H1 (cell line): ENCODE results near the gene RBFA. TPM values are rescaled to one million over a fixed set of nuclear protein-coding genes. Genes with fewer than 3 reads are reported as not detected.

Experiments
- CTCF ChIA-PET: fragments of 300-600 bp; sonication (Branson Sonifier 250); formaldehyde crosslinking; loops from one replicate; lab custom pipeline; 2021; ENCODE audit not compliant: partially characterized antibody; lab: Charles Lee
- POLR2A ChIA-PET: fragments of 300-600 bp; sonication (Branson Sonifier 250); formaldehyde crosslinking; loops from one replicate; lab custom pipeline; 2021; ENCODE audit warnings: inconsistent platforms; ENCODE audit not compliant: partially characterized antibody; lab: Charles Lee
- DNase-seq, 2 experiments: peaks; one replicate each; pipeline versions ENCODE4 v3.0.0 to v3.0.0-alpha.2; 2010 to 2022; ENCODE audit warnings: low spot score in 2 of 2, low read depth in 1 of 2, mixed read lengths in 1 of 2
- FAIRE-seq: peaks from 2 replicates; lab custom pipeline; 2011; peaks lifted over from hg19 to GRCh38; lab: Jason Lieb, UNC
- H2AFZ ChIP-seq: 2 replicates; pipeline ENCODE4 v1.8.1; 2012; ENCODE audit warnings: low read length, inconsistent platforms
- H2AK5ac ChIP-seq: 2 replicates; pipeline ENCODE4 v1.6.1; 2013; ENCODE audit warnings: low read depth, low read length
- H2BK120ac ChIP-seq: replicated peaks from 2 replicates; pipeline ENCODE3; 2013; ENCODE audit warnings: low read depth, low read length, inconsistent platforms
- H2BK12ac ChIP-seq: 2 replicates; pipeline ENCODE4 v1.6.1; 2013; ENCODE audit warnings: low read depth, low read length
- H2BK15ac ChIP-seq: 2 replicates; pipeline ENCODE4 v1.6.1; 2013; ENCODE audit warnings: low read length
- H2BK20ac ChIP-seq: 2 replicates; pipeline ENCODE4 v1.6.1; 2013; ENCODE audit warnings: low read length
- H2BK5ac ChIP-seq: 2 replicates; pipeline ENCODE4 v1.6.1; 2013; ENCODE audit warnings: low read depth, low read length
- H3K14ac ChIP-seq: 2 replicates; pipeline ENCODE4 v1.6.1; 2013; ENCODE audit warnings: inconsistent platforms; ENCODE audit not compliant: insufficient read length
- H3K18ac ChIP-seq: 2 replicates; pipeline ENCODE4 v1.6.1; 2013; ENCODE audit warnings: low read length; ENCODE audit errors: extremely low read depth
- H3K23ac ChIP-seq: 2 replicates; pipeline ENCODE4 v1.6.1; 2013; ENCODE audit warnings: inconsistent platforms; ENCODE audit not compliant: insufficient read length
- H3K23me2 ChIP-seq: 2 replicates; pipeline ENCODE4 v1.6.1; 2013; ENCODE audit warnings: low read depth, low read length
- H3K27ac ChIP-seq: 2 replicates; pipeline ENCODE4 v1.6.1; 2011; ENCODE audit warnings: low read depth, low read length, inconsistent platforms
- H3K27me3 ChIP-seq, 4 experiments: replicated peaks in 1 of 4; 1 replicate in 1 of 4; 2 replicates in 3 of 4; pipeline versions ENCODE4 v1.6.1 to v1.8.1; 2011 to 2013; ENCODE audit warnings: low read length in 3 of 4, mild to moderate bottlenecking in 3 of 4, inconsistent platforms in 2 of 4, mixed read lengths in 2 of 4, moderate library complexity in 1 of 4; ENCODE audit not compliant: control insufficient read depth in 3 of 4, insufficient read depth in 3 of 4; ENCODE audit errors: extremely low read depth in 1 of 4
- H3K36me3 ChIP-seq, 4 experiments: 2 replicates each; pipeline versions ENCODE4 v1.6.1 to v1.8.1; 2011 to 2013; ENCODE audit warnings: mild to moderate bottlenecking in 4 of 4, low read length in 3 of 4, moderate library complexity in 2 of 4, control low read depth in 1 of 4, inconsistent platforms in 1 of 4; ENCODE audit not compliant: insufficient read depth in 4 of 4, control insufficient read depth in 2 of 4
- H3K4ac ChIP-seq: replicated peaks from 2 replicates; pipeline ENCODE3; 2013; ENCODE audit warnings: low read length, low read depth, mixed read lengths, inconsistent platforms; ENCODE audit not compliant: insufficient read length
- H3K4me1 ChIP-seq, 4 experiments: replicated peaks in 1 of 4; 1 replicate in 1 of 4; 2 replicates in 3 of 4; pipeline versions ENCODE4 v1.6.1 to v1.8.1; 2011 to 2013; ENCODE audit warnings: low read length in 3 of 4, inconsistent platforms in 2 of 4, mixed read lengths in 1 of 4; ENCODE audit not compliant: insufficient read depth in 4 of 4, control insufficient read depth in 3 of 4
- H3K4me2 ChIP-seq, 2 experiments: 2 replicates each; pipeline versions ENCODE4 v1.6.1 to v1.8.1; 2011 to 2013; ENCODE audit warnings: low read depth in 2 of 2, low read length in 2 of 2, control low read depth in 1 of 2, inconsistent platforms in 1 of 2, mild to moderate bottlenecking in 1 of 2; ENCODE audit not compliant: insufficient read depth in 1 of 2
- H3K4me3 ChIP-seq, 4 experiments: fragments of 200-600, 300-600 bp in 1 of 4; sonication (generic), shearing (Covaris generic), sonication (Bioruptor Twin) in 1 of 4; 2 replicates each; pipeline versions ENCODE4 v1.5.1 to v1.8.1; 2011 to 2016; ENCODE audit warnings: low read length in 4 of 4, low read depth in 3 of 4, control low read depth in 2 of 4, inconsistent platforms in 2 of 4, mild to moderate bottlenecking in 2 of 4, mixed read lengths in 1 of 4, moderate library complexity in 1 of 4; ENCODE audit not compliant: insufficient read depth in 2 of 4; ENCODE audit errors: extremely low read depth in 1 of 4
- H3K56ac ChIP-seq: replicated peaks from 2 replicates; pipeline ENCODE3; 2013; ENCODE audit warnings: low read depth, mild to moderate bottlenecking, mixed read lengths, low read length, inconsistent platforms; ENCODE audit not compliant: insufficient read length
- H3K79me1 ChIP-seq: 2 replicates; pipeline ENCODE4 v1.6.1; 2013; ENCODE audit warnings: low read depth, low read length, control low read depth
- H3K79me2 ChIP-seq, 2 experiments: 2 replicates each; pipeline versions ENCODE4 v1.6.1 to v1.8.1; 2012 to 2013; ENCODE audit warnings: low read length in 2 of 2, mild to moderate bottlenecking in 2 of 2, inconsistent platforms in 1 of 2; ENCODE audit not compliant: insufficient read depth in 2 of 2, control insufficient read depth in 1 of 2
- H3K9ac ChIP-seq, 4 experiments: replicated peaks in 1 of 4; 1 replicate in 1 of 4; 2 replicates in 3 of 4; pipeline versions ENCODE4 v1.6.1 to v1.8.1; 2011 to 2013; ENCODE audit warnings: low read depth in 3 of 4, low read length in 3 of 4, control low read depth in 2 of 4, mild to moderate bottlenecking in 2 of 4, moderate library complexity in 2 of 4, inconsistent platforms in 1 of 4; ENCODE audit errors: extremely low read depth in 1 of 4
- H3K9me3 ChIP-seq, 2 experiments: 2 replicates each; pipeline versions ENCODE4 v1.6.1 to v1.8.1; 2012 to 2013; ENCODE audit warnings: mild to moderate bottlenecking in 2 of 2, moderate library complexity in 2 of 2, control low read depth in 1 of 2, inconsistent platforms in 1 of 2, low read depth in 1 of 2, low read length in 1 of 2, mixed read lengths in 1 of 2; ENCODE audit not compliant: insufficient read depth in 2 of 2
- H4K20me1 ChIP-seq, 2 experiments: replicated peaks in 1 of 2; 2 replicates each; pipeline versions ENCODE3 to v1.8.1; 2011 to 2013; ENCODE audit warnings: inconsistent platforms in 2 of 2, low read length in 2 of 2, mild to moderate bottlenecking in 1 of 2; ENCODE audit not compliant: insufficient read depth in 2 of 2, control insufficient read depth in 1 of 2
- H4K5ac ChIP-seq: 2 replicates; pipeline ENCODE4 v1.6.1; 2013; ENCODE audit warnings: low read length, low read depth, mixed read lengths, inconsistent platforms; ENCODE audit not compliant: insufficient read length
- H4K8ac ChIP-seq: 2 replicates; pipeline ENCODE4 v1.8.0; 2013; ENCODE audit warnings: mild to moderate bottlenecking, moderate library complexity, low read length, inconsistent platforms; ENCODE audit not compliant: insufficient read depth; ENCODE audit errors: extremely low read depth
- H4K91ac ChIP-seq: replicated peaks from 2 replicates; pipeline ENCODE3; 2013; ENCODE audit warnings: low read length, mixed read lengths, inconsistent platforms; ENCODE audit not compliant: insufficient read length
- CBX8 ChIP-seq: fragments of 300-800, 300-1000 bp; sonication (generic); IDR thresholded peaks from 2 replicates; pipeline ENCODE4 v1.7.1; 2016; ENCODE audit warnings: low read depth, low read length, borderline replicate concordance
- CEBPB ChIP-seq: IDR thresholded peaks from 2 replicates; pipeline ENCODE4 v1.6.1; 2012; ENCODE audit warnings: low read depth, low read length
- CREB1 ChIP-seq: IDR thresholded peaks from 2 replicates; pipeline ENCODE4 v1.6.1; 2012; ENCODE audit warnings: inconsistent platforms
- EGR1 ChIP-seq: IDR thresholded peaks from 2 replicates; pipeline ENCODE4 v1.6.1; 2011; ENCODE audit warnings: low read depth, low read length, borderline replicate concordance
- WGBS, 2 experiments: shearing (Covaris generic) in 1 of 2; methylation state at CpG; one replicate each; pipeline versions ENCODE4 v1.1.6 to v1.1.7; 2013 to 2015; ENCODE audit warnings: low lambda C conversion rate in 2 of 2, mixed read lengths in 2 of 2, inconsistent platforms in 1 of 2, low coverage in 1 of 2, missing lambda C conversion rate in 1 of 2; ENCODE audit not compliant: insufficient replicate concordance in 2 of 2, insufficient coverage in 1 of 2, insufficient read length in 1 of 2; ENCODE audit errors: extremely low coverage in 1 of 2, missing lambda C conversion rate in 1 of 2; 5-methylcytosine and 5-hydroxymethylcytosine counted together
- polyA plus RNA-seq, 7 experiments: library from polyadenylated mRNA; depleted of rRNA in 3 of 7; stranded (reverse) in 5 of 7; unstranded in 2 of 7; fragments of >200 nt in 5 of 7; fragments of 200-250 nt in 2 of 7; gene quantifications; 1 replicate in 5 of 7; 2 replicates in 1 of 7; 4 replicates in 1 of 7; pipeline versions ENCODE4 v1.2.1 to v1.2.3, GENCODE V29; 2011 to 2013; ENCODE audit warnings: missing spikeins in 2 of 7, mixed read lengths in 2 of 7
- total RNA-seq: library from RNA; stranded (reverse); fragmentation: NEBNext Ultra II Directional; extraction: Animal tissue kit (Norgen Biotek cat#: 25700); gene quantifications from 2 replicates; pipeline ENCODE4 v1.2.1, GENCODE V29; 2021
- TF ChIP-seq, protein P1 (sequence below), 3 experiments: IDR thresholded peaks; 1 replicate in 2 of 3; 2 replicates in 1 of 3; pipeline versions ENCODE4 v1.5.1 to v1.6.1; 2011; ENCODE audit warnings: low read length in 3 of 3, mild to moderate bottlenecking in 3 of 3, inconsistent platforms in 2 of 3, low read depth in 1 of 3, moderate library complexity in 1 of 3; ENCODE audit not compliant: insufficient read depth in 1 of 3; ENCODE audit errors: control extremely low read depth in 1 of 3

RBFA gene
- total and polyA plus RNA-seq, 2 of the 8 experiments (the other 6 are each of a cell fraction or from before 2014, with no cell fraction given) = 19.2 to 29.5 TPM

DNA sequence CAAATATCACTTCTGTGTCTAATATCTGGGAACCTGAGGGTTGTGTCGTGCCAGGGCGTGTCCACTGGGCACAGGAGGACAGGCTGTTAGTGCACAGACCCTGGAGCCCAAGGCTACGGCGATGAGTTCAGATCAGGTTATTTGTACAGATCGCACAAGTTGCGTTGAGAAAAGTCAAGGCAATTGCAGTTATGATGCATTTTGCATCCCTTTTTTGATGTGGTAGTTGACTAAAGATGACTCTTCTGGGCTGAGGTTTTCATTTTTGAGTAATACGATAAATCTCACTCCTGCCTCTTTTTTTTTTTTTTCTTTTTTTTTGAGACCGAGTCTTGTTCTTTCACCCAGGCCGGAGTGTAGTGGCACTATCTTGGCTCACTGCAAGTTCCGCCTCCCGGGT is 7.2 kb downstream of the RBFA start:
- Histone ChIP-seq H3K79me2 (peaks cover 0 to 4% of the 10 kb centered on the region in 2 experiments; a peak in 2 of 4 replicates), H2AK5ac (no peak overlapping the region), H2BK15ac (no peak overlapping the region), H3K23ac (no peak overlapping the region), H3K4me3 (no peak overlapping the region), H2BK5ac (no peak overlapping the region), H3K4me2 (no peak overlapping the region), H4K91ac (no peak overlapping the region), H3K9me3 (no peaks in the 10 kb centered on the region), H4K8ac (no peak overlapping the region), H4K5ac (no peak overlapping the region), H2BK20ac (no peak overlapping the region), H2AFZ (no peak overlapping the region), H3K27me3 (no peaks in the 10 kb centered on the region), H3K14ac (no peak overlapping the region), H3K4me1 (no peaks in the 10 kb centered on the region), H3K27ac (no peak overlapping the region), H3K79me1 (no peaks in the 10 kb centered on the region; the same call in 1 of the 2 replicates), H3K56ac (no peak overlapping the region), H3K4ac (no peak overlapping the region), H2BK12ac (no peak overlapping the region), H3K23me2 (no peaks in the 10 kb centered on the region), H3K9ac (no peak overlapping the region), H3K36me3 (peaks cover 2 to 18% (median 7%) of the 10 kb centered on the region in 4 experiments; a peak in 5 of 8 replicates), H2BK120ac (no peak overlapping the region), H4K20me1 (peaks cover 2 to 7% of the 10 kb centered on the region in 2 experiments), H3K18ac (no peak overlapping the region)
- FAIRE-seq (no peak), DNase-seq (no peak)
- ChIA-PET POLR2A (interaction anchor here (0.8 kb wide), 1 partner anchor 61 kb away, joined by 3 read pairs; no protein-coding TSS in a partner anchor), CTCF (no interaction called here)
- TF ChIP-seq, protein P1, sequence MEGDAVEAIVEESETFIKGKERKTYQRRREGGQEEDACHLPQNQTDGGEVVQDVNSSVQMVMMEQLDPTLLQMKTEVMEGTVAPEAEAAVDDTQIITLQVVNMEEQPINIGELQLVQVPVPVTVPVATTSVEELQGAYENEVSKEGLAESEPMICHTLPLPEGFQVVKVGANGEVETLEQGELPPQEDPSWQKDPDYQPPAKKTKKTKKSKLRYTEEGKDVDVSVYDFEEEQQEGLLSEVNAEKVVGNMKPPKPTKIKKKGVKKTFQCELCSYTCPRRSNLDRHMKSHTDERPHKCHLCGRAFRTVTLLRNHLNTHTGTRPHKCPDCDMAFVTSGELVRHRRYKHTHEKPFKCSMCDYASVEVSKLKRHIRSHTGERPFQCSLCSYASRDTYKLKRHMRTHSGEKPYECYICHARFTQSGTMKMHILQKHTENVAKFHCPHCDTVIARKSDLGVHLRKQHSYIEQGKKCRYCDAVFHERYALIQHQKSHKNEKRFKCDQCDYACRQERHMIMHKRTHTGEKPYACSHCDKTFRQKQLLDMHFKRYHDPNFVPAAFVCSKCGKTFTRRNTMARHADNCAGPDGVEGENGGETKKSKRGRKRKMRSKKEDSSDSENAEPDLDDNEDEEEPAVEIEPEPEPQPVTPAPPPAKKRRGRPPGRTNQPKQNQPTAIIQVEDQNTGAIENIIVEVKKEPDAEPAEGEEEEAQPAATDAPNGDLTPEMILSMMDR (IDR thresholded peaks at IDR 0.05; ENCODE audit: control extremely low read depth in 1 of 3, insufficient read depth in 1 of 3, low read depth in 1 of 3, low read length in 3 of 3) = no peak
- TF ChIP-seq CBX8 (no peak), CREB1 (no peak), EGR1 (no peak), CEBPB (no peak)
- 85% methylated on average over 9 of the region's 11 CpGs; no CpG with 5 or more reads in 1 of the 2 experiments for WGBS, 2 experiments
